ENCODE data around the gene TP53I3. TPM values are rescaled to one million over a fixed set of nuclear protein-coding genes. Genes with fewer than 3 reads are reported as not detected.

The TP53I3 gene
- total and polyA plus RNA-seq, 2 donors (not counting 3 experiments of a cell fraction or from before 2014, with no cell fraction given): 94.2 to 116 TPM

GRCh38 chr2:24117902-24118301 is 33.3 kb upstream of the TP53I3 start:
- FAIRE-seq: no peak
- BruUV-seq (replicated peaks): no TSS peak
- Histone ChIP-seq H3K4me1 (ENCODE audit: control insufficient read depth, extremely low read depth, insufficient read depth, low read length) (peaks cover 13% of the 10 kb centered on the region), H3K9me1 (replicated peaks; ENCODE audit: control insufficient read depth, extremely low read depth, insufficient read depth, low read length) (no peaks in the 10 kb centered on the region), H3K4me3 (replicated peaks in 1 of 3; ENCODE audit: insufficient read depth in 1 of 3, low read depth in 1 of 3, low read length in 3 of 3) (no peak overlapping the region), H3K27me3 (ENCODE audit: control insufficient read depth in 2 of 2, insufficient read depth in 2 of 2, low read length in 2 of 2) (no peaks in the 10 kb centered on the region), H3K9me3 (replicated peaks; ENCODE audit: control insufficient read depth, insufficient read depth, low read length) (no peaks in the 10 kb centered on the region), H4K20me1 (replicated peaks; ENCODE audit: control insufficient read depth, extremely low read depth, insufficient read depth, low read length) (no peaks in the 10 kb centered on the region), H3K79me2 (ENCODE audit: control insufficient read depth, insufficient read depth, low read length) (no peaks in the 10 kb centered on the region), H2AFZ (ENCODE audit: low read depth, low read length) (no peak overlapping the region), H3K27ac (ENCODE audit: insufficient read depth, low read depth, low read length) (no peak overlapping the region), H3K4me2 (ENCODE audit: insufficient read depth, low read length) (no peak overlapping the region), H3K9ac (replicated peaks; ENCODE audit: extremely low read depth, insufficient read depth, low read length) (no peak overlapping the region), H3K36me3 (ENCODE audit: control insufficient read depth in 2 of 2, extremely low read depth in 1 of 2, insufficient read depth in 2 of 2, low read length in 2 of 2) (no peaks in the 10 kb centered on the region)
- ChIA-PET CTCF (interaction anchor here (2.0 kb wide), 1 partner anchor 293 kb away, joined by 8 read pairs; no protein-coding TSS in a partner anchor), POLR2A (no interaction called here)
- dilution Hi-C loops (cut with MboI; ENCODE audit: extremely low pct_ligation_motif_present, low sequenced_read_pairs) (no loop called here), intact Hi-C loops (cut with micrococcal nuclease) (no loop called here)
- TF ChIP-seq POLR2AphosphoS5 (IDR thresholded peaks at IDR 0.05; ENCODE audit: insufficient read depth, low read depth, low read length) (no peak), JUN (IDR thresholded peaks at IDR 0.05; ENCODE audit: borderline replicate concordance, insufficient read depth, insufficient read length, low read depth) (no peak), EZH2 (IDR thresholded peaks at IDR 0.05; ENCODE audit: borderline replicate concordance, low read depth, low read length, severe bottlenecking) (no peak), GATA2 (IDR thresholded peaks at IDR 0.05; ENCODE audit: insufficient read depth, insufficient read length, low read depth, low read length) (no peak), CTCF (IDR thresholded peaks at IDR 0.05; ENCODE audit: extremely low read depth in 1 of 2, insufficient read depth in 1 of 2, low read depth in 1 of 2, low read length in 2 of 2) (no peak), MAX (IDR thresholded peaks at IDR 0.05; ENCODE audit: insufficient read depth, insufficient read length) (no peak), MYC (IDR thresholded peaks at IDR 0.05; ENCODE audit: low read depth, low read length) (no peak), FOS (IDR thresholded peaks at IDR 0.05; ENCODE audit: borderline replicate concordance, insufficient read depth, low read length) (no peak), POLR2A (IDR thresholded peaks at IDR 0.05; ENCODE audit: low read depth, low read length) (no peak)
- no peak for DNase-seq (ENCODE audit: low read depth, low spot score)
